ENCODE data around the gene ACTN1.
A peak's percentile ranks its signal among the peaks of the same experiment; 100 is the strongest.

GRCh38 chr14:68926236-68926635 lies 52.9 kb downstream of the ACTN1 start:
- TF ChIP-seq CTCF (IDR thresholded peaks at IDR 0.05) (peak in 1 of 3 donors; percentile 31), POLR2A (IDR thresholded peaks at IDR 0.05) (no peak), POLR2AphosphoS5 (IDR thresholded peaks at IDR 0.05) (no peak)

Data from breast epithelium (tissue), 3 donors.